ENCODE measurements around the gene NFYC.

The NFYC gene

GRCh38 chr1:40736085-40736531 is 44.6 kb downstream of the NFYC start:
- TF ChIP-seq CTCF (conservative IDR thresholded peaks at IDR 0.05), result no peak

GRCh38 chr1:40738831-40739230 is 47.3 kb downstream of the NFYC start:
- H3K27ac ChIP-seq, result no peak overlapping the region
- no peak for TF ChIP-seq CTCF (conservative IDR thresholded peaks at IDR 0.05)

More at GRCh38 chr1:40736085-40736531, 44.6 kb downstream of the NFYC start:
- H3K27ac ChIP-seq, result no peak overlapping the region

- no peak for TF ChIP-seq CTCF (conservative IDR thresholded peaks at IDR 0.05)
- no peak overlapping the region for H3K27ac ChIP-seq
Measured at GRCh38 chr1:40739455-40740008, 48.0 kb downstream of the NFYC start.

GRCh38 chr1:40740039-40740996 is 48.8 kb downstream of the NFYC start:
- TF ChIP-seq CTCF (conservative IDR thresholded peaks at IDR 0.05), result no peak

GRCh38 chr1:40740997-40741736 is 49.7 kb downstream of the NFYC start:
- TF ChIP-seq CTCF (conservative IDR thresholded peaks at IDR 0.05), result no peak
- no peak overlapping the region for H3K27ac ChIP-seq

More at GRCh38 chr1:40740039-40740996, 48.8 kb downstream of the NFYC start:
- no peak overlapping the region for H3K27ac ChIP-seq

- no peak for TF ChIP-seq CTCF (conservative IDR thresholded peaks at IDR 0.05)
- no peak overlapping the region for H3K27ac ChIP-seq
Measured at GRCh38 chr1:40742363-40743061, 51.0 kb downstream of the NFYC start.
